ENCODE data around the gene CASP3. TPM values are rescaled to one million over a fixed set of nuclear protein-coding genes. Genes with fewer than 3 reads are reported as not detected.
"Not testable (repeated sequence)": the region's sequence is repeated elsewhere in the genome, so short reads cannot be mapped to it uniquely, and the experiment has no call there.

CASP3 gene
- total and polyA plus RNA-seq, 5 donors from 2014 or later: 11.5 to 26.1 (median 14.2) TPM

GRCh38 chr4:184616168-184616567 lies 33.1 kb downstream of the CASP3 start:
- not testable (repeated sequence) for H3K4me3 Mint-ChIP-seq; DNase-seq; ATAC-seq (ENCODE audit: low read depth in 2 of 2)

GRCh38 chr4:184614509-184614908 lies 34.7 kb downstream of the CASP3 start:
- DNase-seq (no peak), ATAC-seq (ENCODE audit: low read depth in 2 of 2) (no peak)
- Histone ChIP-seq H3K27me3 (ENCODE audit: control insufficient read depth, insufficient read depth, low read length) (no peaks in the 10 kb centered on the region), H3K9me3 (ENCODE audit: control insufficient read depth in 2 of 2, low read length in 2 of 2) (no peaks in the 10 kb centered on the region), H3K27ac (ENCODE audit: insufficient read depth, low read length, poor library complexity, severe bottlenecking) (no peak overlapping the region), H3K4me3 (ENCODE audit: low read depth, low read length) (no peak overlapping the region), H3K4me1 (ENCODE audit: control insufficient read depth, insufficient read depth, low read length, poor library complexity, severe bottlenecking) (no peaks in the 10 kb centered on the region), H3K36me3 (ENCODE audit: control insufficient read depth, insufficient read depth, low read length) (no peaks in the 10 kb centered on the region)
- H3K27me3 Mint-ChIP-seq: no peaks in the 10 kb centered on the region
- H3K4me3 Mint-ChIP-seq: no peak overlapping the region
- H3K4me1 Mint-ChIP-seq: no peaks in the 10 kb centered on the region
- peaks cover 0 to 15% (median 7%) of the 10 kb centered on the region in 7 donors for H3K9me3 Mint-ChIP-seq
- no peak overlapping the region for H3K27ac Mint-ChIP-seq
- peaks cover 7% of the 10 kb centered on the region for H3K36me3 Mint-ChIP-seq

More at GRCh38 chr4:184616168-184616567, 33.1 kb downstream of the CASP3 start:
- not testable (repeated sequence) for H3K27ac ChIP-seq (ENCODE audit: insufficient read depth, low read length, poor library complexity, severe bottlenecking); H3K36me3 Mint-ChIP-seq; H3K36me3 ChIP-seq (ENCODE audit: control insufficient read depth, insufficient read depth, low read length); H3K27me3 Mint-ChIP-seq; H3K27ac Mint-ChIP-seq; H3K4me1 Mint-ChIP-seq; H3K4me3 ChIP-seq (ENCODE audit: low read depth, low read length); H3K4me1 ChIP-seq (ENCODE audit: control insufficient read depth, insufficient read depth, low read length, poor library complexity, severe bottlenecking); H3K27me3 ChIP-seq (ENCODE audit: control insufficient read depth, insufficient read depth, low read length); H3K9me3 ChIP-seq (ENCODE audit: control insufficient read depth in 2 of 2, low read length in 2 of 2)
- peaks cover 0 to 10% (median 7%) of the 10 kb centered on the region in 7 donors for H3K9me3 Mint-ChIP-seq

GRCh38 chr4:184613405-184613804 lies 35.8 kb downstream of the CASP3 start:
- no peaks in the 10 kb centered on the region for H3K27me3 ChIP-seq (ENCODE audit: control insufficient read depth, insufficient read depth, low read length)
- ATAC-seq (ENCODE audit: low read depth in 2 of 2): no peak
- Mint-ChIP-seq H3K27ac (no peak overlapping the region), H3K9me3 (peaks cover 0 to 18% (median 7%) of the 10 kb centered on the region in 7 donors), H3K36me3 (peaks cover 7% of the 10 kb centered on the region), H3K4me3 (no peak overlapping the region), H3K27me3 (no peaks in the 10 kb centered on the region), H3K4me1 (no peaks in the 10 kb centered on the region)
- no peak overlapping the region for H3K27ac ChIP-seq (ENCODE audit: insufficient read depth, low read length, poor library complexity, severe bottlenecking)
- H3K4me3 ChIP-seq (ENCODE audit: low read depth, low read length): no peak overlapping the region
- no peaks in the 10 kb centered on the region for H3K36me3 ChIP-seq (ENCODE audit: control insufficient read depth, insufficient read depth, low read length)
- no peak for DNase-seq
- no peaks in the 10 kb centered on the region for H3K4me1 ChIP-seq (ENCODE audit: control insufficient read depth, insufficient read depth, low read length, poor library complexity, severe bottlenecking)
- no peaks in the 10 kb centered on the region for H3K9me3 ChIP-seq (ENCODE audit: control insufficient read depth in 2 of 2, low read length in 2 of 2)

- H3K4me1 ChIP-seq (ENCODE audit: control insufficient read depth, insufficient read depth, low read length, poor library complexity, severe bottlenecking): no peaks in the 10 kb centered on the region
- no peak for ATAC-seq (ENCODE audit: low read depth in 2 of 2)
- no peak overlapping the region for H3K4me3 ChIP-seq (ENCODE audit: low read depth, low read length)
- Mint-ChIP-seq H3K4me1 (no peaks in the 10 kb centered on the region), H3K27me3 (no peaks in the 10 kb centered on the region), H3K27ac (no peak overlapping the region), H3K36me3 (peaks cover 7% of the 10 kb centered on the region), H3K4me3 (no peak overlapping the region), H3K9me3 (peaks cover 0 to 18% (median 7%) of the 10 kb centered on the region in 7 donors)
- H3K9me3 ChIP-seq (ENCODE audit: control insufficient read depth in 2 of 2, low read length in 2 of 2): no peaks in the 10 kb centered on the region
- H3K27me3 ChIP-seq (ENCODE audit: control insufficient read depth, insufficient read depth, low read length): no peaks in the 10 kb centered on the region
- no peaks in the 10 kb centered on the region for H3K36me3 ChIP-seq (ENCODE audit: control insufficient read depth, insufficient read depth, low read length)
- no peak for DNase-seq
- H3K27ac ChIP-seq (ENCODE audit: insufficient read depth, low read length, poor library complexity, severe bottlenecking): no peak overlapping the region
Measured at GRCh38 chr4:184612074-184612473, 37.2 kb downstream of the CASP3 start.

GRCh38 chr4:184607429-184607828 lies 41.8 kb downstream of the CASP3 start:
- not testable (repeated sequence) for ATAC-seq (ENCODE audit: low read depth in 2 of 2); H3K27me3 ChIP-seq (ENCODE audit: control insufficient read depth, insufficient read depth, low read length); H3K27ac ChIP-seq (ENCODE audit: insufficient read depth, low read length, poor library complexity, severe bottlenecking); H3K4me1 ChIP-seq (ENCODE audit: control insufficient read depth, insufficient read depth, low read length, poor library complexity, severe bottlenecking); H3K4me3 ChIP-seq (ENCODE audit: low read depth, low read length); H3K36me3 ChIP-seq (ENCODE audit: control insufficient read depth, insufficient read depth, low read length); H3K9me3 ChIP-seq (ENCODE audit: control insufficient read depth in 2 of 2, low read length in 2 of 2); H3K27ac Mint-ChIP-seq; DNase-seq; H3K36me3 Mint-ChIP-seq; H3K4me1 Mint-ChIP-seq; H3K4me3 Mint-ChIP-seq
- Mint-ChIP-seq H3K27me3 (peaks cover 21% of the 10 kb centered on the region), H3K9me3 (peaks cover 0 to 37% (median 11%) of the 10 kb centered on the region in 7 donors)

GRCh38 chr4:184602857-184603256 lies 46.4 kb downstream of the CASP3 start:
- Mint-ChIP-seq H3K9me3 (peaks cover 0 to 37% (median 10%) of the 10 kb centered on the region in 7 donors), H3K27me3 (peaks cover 38% of the 10 kb centered on the region)
- not testable (repeated sequence) for H3K36me3 ChIP-seq (ENCODE audit: control insufficient read depth, insufficient read depth, low read length); H3K4me1 Mint-ChIP-seq; H3K27ac ChIP-seq (ENCODE audit: insufficient read depth, low read length, poor library complexity, severe bottlenecking); H3K36me3 Mint-ChIP-seq; H3K27me3 ChIP-seq (ENCODE audit: control insufficient read depth, insufficient read depth, low read length); H3K4me1 ChIP-seq (ENCODE audit: control insufficient read depth, insufficient read depth, low read length, poor library complexity, severe bottlenecking); DNase-seq; H3K4me3 ChIP-seq (ENCODE audit: low read depth, low read length); ATAC-seq (ENCODE audit: low read depth in 2 of 2); H3K27ac Mint-ChIP-seq; H3K4me3 Mint-ChIP-seq; H3K9me3 ChIP-seq (ENCODE audit: control insufficient read depth in 2 of 2, low read length in 2 of 2)

GRCh38 chr4:184600982-184601381 lies 48.3 kb downstream of the CASP3 start:
- H3K4me1 ChIP-seq (ENCODE audit: control insufficient read depth, insufficient read depth, low read length, poor library complexity, severe bottlenecking); H3K36me3 ChIP-seq (ENCODE audit: control insufficient read depth, insufficient read depth, low read length); H3K4me3 Mint-ChIP-seq; H3K36me3 Mint-ChIP-seq; H3K27me3 ChIP-seq (ENCODE audit: control insufficient read depth, insufficient read depth, low read length); H3K4me3 ChIP-seq (ENCODE audit: low read depth, low read length); H3K27ac Mint-ChIP-seq; H3K4me1 Mint-ChIP-seq; H3K27ac ChIP-seq (ENCODE audit: insufficient read depth, low read length, poor library complexity, severe bottlenecking); H3K9me3 ChIP-seq (ENCODE audit: control insufficient read depth in 2 of 2, low read length in 2 of 2); ATAC-seq (ENCODE audit: low read depth in 2 of 2): not testable (repeated sequence)
- peaks cover 0 to 27% (median 9%) of the 10 kb centered on the region in 7 donors for H3K9me3 Mint-ChIP-seq
- H3K27me3 Mint-ChIP-seq: peaks cover 42% of the 10 kb centered on the region
- peak in 1 of 3 donors; percentile 43 for DNase-seq

- Mint-ChIP-seq H3K9me3 (peaks cover 0 to 14% (median 7%) of the 10 kb centered on the region in 7 donors), H3K4me3 (no peak overlapping the region), H3K36me3 (no peaks in the 10 kb centered on the region), H3K27me3 (peaks cover 41% of the 10 kb centered on the region), H3K27ac (no peak overlapping the region), H3K4me1 (peaks cover 0 to 4% (median 0%) of the 10 kb centered on the region in 4 donors)
- Histone ChIP-seq H3K27me3 (ENCODE audit: control insufficient read depth, insufficient read depth, low read length) (peaks cover 4% of the 10 kb centered on the region), H3K9me3 (ENCODE audit: control insufficient read depth in 2 of 2, low read length in 2 of 2) (peaks cover 0 to 6% of the 10 kb centered on the region in 2 experiments), H3K36me3 (ENCODE audit: control insufficient read depth, insufficient read depth, low read length) (no peaks in the 10 kb centered on the region), H3K4me1 (ENCODE audit: control insufficient read depth, insufficient read depth, low read length, poor library complexity, severe bottlenecking) (no peaks in the 10 kb centered on the region), H3K4me3 (ENCODE audit: low read depth, low read length) (no peak overlapping the region), H3K27ac (ENCODE audit: insufficient read depth, low read length, poor library complexity, severe bottlenecking) (no peak overlapping the region)
- ATAC-seq (ENCODE audit: low read depth in 2 of 2): no peak
- no peak for DNase-seq
Measured at GRCh38 chr4:184599492-184600135, 49.6 kb downstream of the CASP3 start.

Data from CD4-positive, CD25-positive, alpha-beta regulatory T cell (primary cell).